NCI-H2196 (cell line): Measurements from ENCODE around the gene TLE3.
"Not testable (repeated sequence)": the region's sequence is repeated elsewhere in the genome, so short reads cannot be mapped to it uniquely, and the experiment has no call there.

Experiments
- DNase-seq: peaks from one replicate; lab custom pipeline; 2025; ENCODE audit not compliant: unreplicated experiment; lab: John Stamatoyannopoulos, UW

The TLE3 gene

GRCh38 chr15:70097321-70098152 is at the start of gene TLE3:
Gene TLE3 (minus strand): TSS chr15:70097917. CDS start chr15:70096798, 1,119 bp downstream.
- peak; percentile 92 for DNase-seq

- no peak for DNase-seq
Measured at GRCh38 chr15:70147178-70147760, 49.6 kb upstream of the TLE3 start.

GRCh38 chr15:70146771-70147170 is 49.1 kb upstream of the TLE3 start:
- no peak for DNase-seq

- no peak for DNase-seq
Measured at GRCh38 chr15:70146162-70146561, 48.4 kb upstream of the TLE3 start.

GRCh38 chr15:70145261-70145660 is 47.5 kb upstream of the TLE3 start:
- DNase-seq: no peak

GRCh38 chr15:70142322-70143191 is 44.8 kb upstream of the TLE3 start:
- no peak for DNase-seq

DNA sequence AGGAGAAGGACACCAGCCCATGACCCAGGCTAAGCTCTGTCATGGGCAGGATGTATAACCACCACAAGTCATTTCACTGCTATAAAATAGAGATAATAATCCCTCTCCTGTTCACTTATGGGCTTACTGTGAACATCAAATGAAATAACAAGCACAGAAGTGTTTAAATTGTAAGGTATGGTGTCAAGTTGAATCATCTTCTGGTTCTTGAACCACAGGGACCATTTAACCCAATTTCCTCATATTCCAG is 44.3 kb upstream of the TLE3 start:
- DNase-seq: no peak

DNA sequence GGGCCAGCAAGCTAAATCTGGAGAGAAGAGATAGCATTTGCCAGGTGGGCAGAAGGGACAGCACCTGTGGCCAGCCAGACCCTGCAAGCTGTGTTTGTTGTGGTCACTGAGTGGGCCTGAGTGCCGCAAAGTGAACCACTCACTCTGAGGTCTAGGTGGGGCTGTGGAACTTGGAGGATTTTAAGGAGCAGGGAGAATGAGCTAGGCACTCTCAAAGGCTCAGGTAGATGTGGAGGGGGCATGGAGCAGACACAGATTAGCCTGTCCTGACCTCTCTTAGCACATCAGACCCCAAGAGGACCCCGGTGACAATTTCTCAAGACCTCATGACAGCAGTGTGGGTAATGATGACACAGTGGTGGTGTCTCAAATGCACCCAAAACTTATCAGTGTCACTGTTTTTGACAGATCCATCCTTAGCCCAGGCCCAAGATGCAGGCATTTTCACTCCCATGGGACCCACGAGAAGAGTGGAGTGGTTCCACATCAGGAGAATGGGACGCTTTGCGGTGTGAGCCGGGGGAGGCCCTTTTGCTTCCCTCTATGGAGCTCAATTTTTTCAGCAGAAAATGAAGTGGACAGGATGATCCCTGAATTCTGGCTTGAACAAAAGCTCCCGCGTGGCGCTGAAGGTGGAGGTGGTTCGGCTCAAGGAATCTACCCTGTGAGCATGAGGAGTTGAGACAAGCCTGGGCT is 43.8 kb upstream of the TLE3 start:
- no peak for DNase-seq

- no peak for DNase-seq
Measured at GRCh38 chr15:70140543-70141375, 43.0 kb upstream of the TLE3 start.

DNA sequence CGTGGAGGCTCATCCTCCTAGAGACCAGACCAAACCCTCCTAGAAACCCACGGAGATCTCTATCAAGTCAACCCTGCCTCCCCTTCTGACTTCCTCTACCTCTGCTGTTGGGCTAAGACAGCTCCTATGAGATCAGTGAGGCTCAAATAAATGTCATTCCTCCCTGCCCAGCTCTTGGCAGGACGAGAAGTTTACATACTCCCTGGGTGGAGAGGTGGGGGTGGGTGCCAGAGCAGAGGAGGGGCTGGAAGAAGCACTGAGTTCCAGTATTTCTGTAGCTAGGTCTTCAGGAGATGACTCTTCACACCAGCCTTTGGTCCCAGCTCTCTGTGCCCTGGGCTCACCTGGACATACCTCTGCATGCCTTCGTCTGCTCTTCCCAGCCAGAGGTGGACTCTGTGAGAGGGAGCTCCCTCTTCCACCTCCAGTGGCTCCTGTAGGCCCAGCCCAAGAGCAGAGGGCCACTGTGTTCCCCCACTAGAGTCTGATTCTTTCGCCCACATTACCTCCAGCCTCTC is 42.4 kb upstream of the TLE3 start:
- DNase-seq: no peak

DNA sequence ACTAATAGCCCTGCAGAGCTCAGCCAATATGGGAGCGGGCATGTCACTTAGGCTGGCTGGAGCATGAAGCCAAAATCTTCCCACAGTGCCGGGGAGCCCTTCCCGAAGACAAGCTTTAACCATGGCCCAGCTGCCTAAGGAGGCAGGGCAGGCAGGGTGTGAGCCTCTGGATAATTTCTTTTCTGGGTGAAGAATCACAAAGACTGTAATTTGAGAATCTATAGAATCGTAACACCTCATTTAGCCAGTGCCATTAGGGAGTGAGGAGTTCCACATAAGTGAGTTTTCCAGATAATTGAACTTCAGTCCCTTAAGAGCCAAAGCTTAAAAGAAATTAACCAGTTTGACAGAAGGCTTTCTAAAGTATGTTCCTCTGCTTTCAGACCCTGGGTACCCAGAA is 40.2 kb upstream of the TLE3 start:
- no peak for DNase-seq

DNA sequence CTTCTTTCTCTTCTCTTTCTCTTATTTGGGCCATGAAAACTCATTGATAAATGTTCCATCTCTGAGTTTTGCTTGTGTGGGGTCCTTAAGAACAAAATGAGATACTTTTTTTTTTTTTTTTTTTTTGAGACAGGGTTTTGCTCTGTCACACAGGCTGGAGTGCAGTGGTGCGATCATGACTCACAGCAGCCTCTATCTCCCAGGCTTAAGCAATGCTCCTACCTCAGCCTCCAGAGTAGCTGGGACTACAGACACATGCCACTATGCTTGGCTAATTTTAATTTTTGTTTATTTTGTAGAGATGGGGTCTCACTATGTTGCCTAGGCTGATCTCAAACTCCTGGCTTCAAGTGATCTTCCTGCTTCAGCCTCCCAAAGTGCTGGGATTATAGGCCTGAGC is 39.3 kb upstream of the TLE3 start:
- DNase-seq: not testable (repeated sequence)

DNA sequence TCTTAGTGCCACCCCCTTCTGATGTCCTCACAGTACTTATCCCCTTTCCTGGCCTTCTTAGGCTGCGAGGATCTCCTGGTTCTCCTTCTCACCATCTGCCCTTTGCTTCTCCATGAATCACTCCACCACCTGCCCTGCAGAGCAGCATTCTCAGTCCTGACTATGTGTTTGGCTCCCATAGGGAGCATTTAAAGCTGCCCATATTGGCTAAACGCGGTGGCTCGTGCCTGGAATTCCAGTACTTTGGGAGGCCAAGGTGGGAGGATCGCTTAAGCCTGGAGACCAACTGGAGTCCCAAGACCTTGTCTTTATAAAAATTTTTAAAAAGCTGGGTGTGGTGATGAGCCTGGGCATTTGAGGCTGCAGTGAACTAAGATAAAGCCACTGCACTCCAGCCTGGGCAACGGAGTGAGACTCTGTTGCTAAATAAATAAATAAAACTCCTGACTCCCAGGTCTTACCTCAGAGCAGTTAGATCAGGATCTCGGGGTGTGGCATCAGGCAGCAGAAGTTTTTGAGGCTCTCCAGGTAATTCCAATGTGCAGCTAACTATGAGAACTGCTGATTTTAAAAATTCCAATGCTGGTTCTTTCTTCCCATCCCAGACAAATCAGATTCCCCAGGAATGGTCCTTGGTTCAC is 36.2 kb upstream of the TLE3 start:
- DNase-seq: no peak

DNA sequence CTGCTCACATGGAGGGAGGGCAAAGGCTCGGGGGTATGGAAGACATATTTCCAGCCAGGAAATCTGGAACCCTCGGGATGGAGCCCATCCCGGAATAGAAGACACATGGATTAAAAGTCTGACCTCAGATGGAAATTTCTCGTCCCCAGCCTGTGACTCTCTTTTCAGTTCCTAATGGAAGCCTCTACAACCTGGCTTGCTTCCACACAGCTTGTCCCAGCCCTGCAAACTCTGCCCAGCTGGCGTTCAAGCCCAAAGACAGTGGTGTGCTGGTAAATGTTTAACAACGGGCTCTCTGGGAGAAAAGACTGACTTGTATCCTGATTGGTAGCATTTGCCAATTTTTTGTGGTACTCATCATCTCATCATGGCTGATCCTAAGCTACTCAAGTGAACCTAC is 35.6 kb upstream of the TLE3 start:
- no peak for DNase-seq

DNA sequence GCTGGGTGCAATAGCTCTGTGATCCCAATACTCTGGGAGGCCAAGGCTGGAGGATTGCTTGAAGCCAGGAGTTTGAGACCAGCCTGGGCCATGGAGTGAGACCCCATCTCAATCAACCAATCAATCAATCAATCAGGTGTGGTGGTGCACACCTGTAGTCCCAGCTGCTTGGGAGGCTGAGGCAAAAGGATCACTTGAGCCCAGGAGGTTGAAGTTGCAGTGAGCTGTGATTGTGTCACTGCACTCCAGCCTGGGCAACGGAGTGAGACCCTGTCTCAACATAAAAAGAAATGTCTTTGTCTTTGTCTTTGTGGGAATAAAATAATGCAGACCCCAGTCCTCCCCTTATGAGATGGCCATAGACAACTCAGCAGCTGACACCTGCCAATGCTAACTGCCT is 34.9 kb upstream of the TLE3 start:
- DNase-seq: no peak

DNA sequence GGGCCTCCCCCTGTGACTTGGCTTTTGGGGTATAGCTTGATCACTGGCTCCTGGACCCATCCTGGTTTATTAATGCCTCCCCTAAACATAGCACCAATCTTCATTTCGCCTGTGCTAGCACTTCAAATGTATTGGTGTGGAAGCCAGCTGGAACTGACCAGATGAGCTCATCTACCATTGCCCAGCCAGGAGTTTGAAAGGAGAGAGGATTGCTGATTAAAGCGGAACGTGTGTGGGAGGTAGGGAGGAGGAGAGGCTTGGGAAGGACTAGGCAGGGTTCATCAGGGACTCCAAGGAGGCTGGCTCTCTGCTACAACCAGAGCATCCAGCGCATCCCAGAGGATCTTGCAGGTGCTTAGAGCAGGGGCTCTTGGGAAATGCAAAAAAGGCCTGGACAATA is 34.4 kb upstream of the TLE3 start:
- peak; percentile 31 for DNase-seq

- no peak for DNase-seq
Measured at GRCh38 chr15:70128414-70129140, 30.9 kb upstream of the TLE3 start.

DNA sequence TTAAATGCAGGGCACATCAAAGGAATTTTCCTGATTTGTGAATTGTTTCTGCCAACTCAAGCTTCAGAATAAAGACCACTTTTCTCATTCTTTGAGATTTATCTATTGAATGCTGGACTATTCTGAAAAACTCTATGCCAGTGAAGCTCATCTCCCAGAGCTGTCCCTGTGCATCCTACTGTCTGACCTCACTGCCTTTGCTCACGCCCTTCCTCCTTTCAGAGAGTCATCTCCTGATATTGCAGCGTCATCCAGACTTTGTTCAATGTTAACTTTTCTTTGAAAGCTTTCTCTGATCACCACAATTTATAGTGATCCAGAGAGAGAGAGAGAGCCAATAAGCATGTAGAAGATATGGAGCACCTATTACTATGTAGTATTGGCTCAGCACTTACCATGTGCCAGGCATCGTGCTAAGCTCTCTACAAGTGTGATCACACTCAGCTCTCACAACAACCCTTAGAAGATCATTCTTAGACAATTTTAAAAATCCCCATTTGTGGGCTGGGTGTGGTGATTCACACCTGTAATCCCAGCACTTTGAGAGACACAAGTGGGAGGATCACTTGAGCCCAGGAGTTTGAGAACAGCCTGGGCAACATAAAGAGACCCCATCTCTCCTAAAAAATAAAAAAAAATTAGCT is 30.2 kb upstream of the TLE3 start:
- no peak for DNase-seq

DNA sequence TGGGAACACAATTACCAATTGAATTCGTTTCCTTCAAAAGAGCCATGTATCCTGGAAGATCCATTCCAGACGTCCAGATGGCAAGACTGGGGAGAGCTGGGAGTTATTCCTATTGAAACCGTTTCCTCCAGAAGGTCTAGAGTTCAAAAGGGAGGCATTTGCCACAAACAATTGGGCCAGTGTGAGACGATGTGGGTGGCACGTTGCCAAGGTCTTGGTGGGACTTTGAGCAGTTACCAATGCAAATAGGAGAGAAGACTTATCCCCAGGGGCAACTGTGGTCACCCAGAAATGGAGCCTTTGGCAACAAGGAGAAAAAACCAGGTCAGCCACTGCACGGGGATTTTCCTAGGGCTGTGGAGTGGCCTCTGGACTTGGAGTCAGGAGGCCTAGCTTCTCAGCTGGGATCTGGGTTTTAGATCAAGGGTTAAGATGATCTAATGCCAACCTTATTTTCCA is 29.6 kb upstream of the TLE3 start:
- DNase-seq: no peak
